ENCODE results near the gene SH3BP4. TPM values are rescaled to one million over a fixed set of nuclear protein-coding genes. Genes with fewer than 3 reads are reported as not detected.

SH3BP4 gene
- total and polyA plus RNA-seq, 10 of the 15 experiments (the other 5 are each of a cell fraction or from before 2014, with no cell fraction given), result 0.03 to 0.36 TPM; not detected in 8

DNA sequence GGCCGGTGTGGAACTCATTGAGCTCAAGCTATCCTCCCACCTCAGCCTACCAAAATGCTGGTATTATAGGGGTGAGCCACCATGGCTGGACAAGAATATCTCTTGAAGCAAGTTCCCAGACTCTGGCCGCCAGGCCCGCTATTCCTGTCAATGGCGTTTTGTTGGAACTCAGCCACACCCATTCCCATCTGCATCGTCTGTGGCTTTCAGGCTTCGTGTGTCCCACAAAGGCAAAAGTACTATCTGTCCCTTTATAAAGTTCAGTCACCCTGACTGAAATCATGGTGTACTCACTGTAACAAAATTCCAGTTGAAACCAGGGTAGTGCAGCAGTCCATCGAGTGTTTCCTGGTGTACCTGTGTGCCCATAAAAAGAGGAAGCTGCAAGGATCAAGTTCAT, 96.7 kb downstream of the SH3BP4 start (continued):
- TF ChIP-seq, protein P1, sequence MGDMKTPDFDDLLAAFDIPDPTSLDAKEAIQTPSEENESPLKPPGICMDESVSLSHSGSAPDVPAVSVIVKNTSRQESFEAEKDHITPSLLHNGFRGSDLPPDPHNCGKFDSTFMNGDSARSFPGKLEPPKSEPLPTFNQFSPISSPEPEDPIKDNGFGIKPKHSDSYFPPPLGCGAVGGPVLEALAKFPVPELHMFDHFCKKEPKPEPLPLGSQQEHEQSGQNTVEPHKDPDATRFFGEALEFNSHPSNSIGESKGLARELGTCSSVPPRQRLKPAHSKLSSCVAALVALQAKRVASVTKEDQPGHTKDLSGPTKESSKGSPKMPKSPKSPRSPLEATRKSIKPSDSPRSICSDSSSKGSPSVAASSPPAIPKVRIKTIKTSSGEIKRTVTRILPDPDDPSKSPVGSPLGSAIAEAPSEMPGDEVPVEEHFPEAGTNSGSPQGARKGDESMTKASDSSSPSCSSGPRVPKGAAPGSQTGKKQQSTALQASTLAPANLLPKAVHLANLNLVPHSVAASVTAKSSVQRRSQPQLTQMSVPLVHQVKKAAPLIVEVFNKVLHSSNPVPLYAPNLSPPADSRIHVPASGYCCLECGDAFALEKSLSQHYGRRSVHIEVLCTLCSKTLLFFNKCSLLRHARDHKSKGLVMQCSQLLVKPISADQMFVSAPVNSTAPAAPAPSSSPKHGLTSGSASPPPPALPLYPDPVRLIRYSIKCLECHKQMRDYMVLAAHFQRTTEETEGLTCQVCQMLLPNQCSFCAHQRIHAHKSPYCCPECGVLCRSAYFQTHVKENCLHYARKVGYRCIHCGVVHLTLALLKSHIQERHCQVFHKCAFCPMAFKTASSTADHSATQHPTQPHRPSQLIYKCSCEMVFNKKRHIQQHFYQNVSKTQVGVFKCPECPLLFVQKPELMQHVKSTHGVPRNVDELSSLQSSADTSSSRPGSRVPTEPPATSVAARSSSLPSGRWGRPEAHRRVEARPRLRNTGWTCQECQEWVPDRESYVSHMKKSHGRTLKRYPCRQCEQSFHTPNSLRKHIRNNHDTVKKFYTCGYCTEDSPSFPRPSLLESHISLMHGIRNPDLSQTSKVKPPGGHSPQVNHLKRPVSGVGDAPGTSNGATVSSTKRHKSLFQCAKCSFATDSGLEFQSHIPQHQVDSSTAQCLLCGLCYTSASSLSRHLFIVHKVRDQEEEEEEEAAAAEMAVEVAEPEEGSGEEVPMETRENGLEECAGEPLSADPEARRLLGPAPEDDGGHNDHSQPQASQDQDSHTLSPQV (IDR thresholded peaks at IDR 0.05), result no peak
- TF ChIP-seq IRF4 (IDR thresholded peaks at IDR 0.05; ENCODE audit: low read depth, low read length), result no peak
- TF ChIP-seq SP1 (IDR thresholded peaks at IDR 0.05; ENCODE audit: low read depth, low read length), result no peak
- TF ChIP-seq NFIC (IDR thresholded peaks at IDR 0.05; ENCODE audit: low read depth, low read length), result no peak
- TF ChIP-seq, protein P2, sequence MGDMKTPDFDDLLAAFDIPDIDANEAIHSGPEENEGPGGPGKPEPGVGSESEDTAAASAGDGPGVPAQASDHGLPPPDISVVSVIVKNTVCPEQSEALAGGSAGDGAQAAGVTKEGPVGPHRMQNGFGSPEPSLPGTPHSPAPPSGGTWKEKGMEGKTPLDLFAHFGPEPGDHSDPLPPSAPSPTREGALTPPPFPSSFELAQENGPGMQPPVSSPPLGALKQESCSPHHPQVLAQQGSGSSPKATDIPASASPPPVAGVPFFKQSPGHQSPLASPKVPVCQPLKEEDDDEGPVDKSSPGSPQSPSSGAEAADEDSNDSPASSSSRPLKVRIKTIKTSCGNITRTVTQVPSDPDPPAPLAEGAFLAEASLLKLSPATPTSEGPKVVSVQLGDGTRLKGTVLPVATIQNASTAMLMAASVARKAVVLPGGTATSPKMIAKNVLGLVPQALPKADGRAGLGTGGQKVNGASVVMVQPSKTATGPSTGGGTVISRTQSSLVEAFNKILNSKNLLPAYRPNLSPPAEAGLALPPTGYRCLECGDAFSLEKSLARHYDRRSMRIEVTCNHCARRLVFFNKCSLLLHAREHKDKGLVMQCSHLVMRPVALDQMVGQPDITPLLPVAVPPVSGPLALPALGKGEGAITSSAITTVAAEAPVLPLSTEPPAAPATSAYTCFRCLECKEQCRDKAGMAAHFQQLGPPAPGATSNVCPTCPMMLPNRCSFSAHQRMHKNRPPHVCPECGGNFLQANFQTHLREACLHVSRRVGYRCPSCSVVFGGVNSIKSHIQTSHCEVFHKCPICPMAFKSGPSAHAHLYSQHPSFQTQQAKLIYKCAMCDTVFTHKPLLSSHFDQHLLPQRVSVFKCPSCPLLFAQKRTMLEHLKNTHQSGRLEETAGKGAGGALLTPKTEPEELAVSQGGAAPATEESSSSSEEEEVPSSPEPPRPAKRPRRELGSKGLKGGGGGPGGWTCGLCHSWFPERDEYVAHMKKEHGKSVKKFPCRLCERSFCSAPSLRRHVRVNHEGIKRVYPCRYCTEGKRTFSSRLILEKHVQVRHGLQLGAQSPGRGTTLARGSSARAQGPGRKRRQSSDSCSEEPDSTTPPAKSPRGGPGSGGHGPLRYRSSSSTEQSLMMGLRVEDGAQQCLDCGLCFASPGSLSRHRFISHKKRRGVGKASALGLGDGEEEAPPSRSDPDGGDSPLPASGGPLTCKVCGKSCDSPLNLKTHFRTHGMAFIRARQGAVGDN (IDR thresholded peaks at IDR 0.05), result no peak

Measured in GM12878 (cell line).